Measurements from ENCODE around the gene CERS6. TPM values are rescaled to one million over a fixed set of nuclear protein-coding genes. Genes with fewer than 3 reads are reported as not detected.

Gene CERS6
- polyA plus RNA-seq, 1 donor (not counting 4 experiments of a cell fraction or from before 2014, with no cell fraction given): 19.5 TPM

- H3K9me3 ChIP-seq (ENCODE audit: control insufficient read depth, low read depth, low read length): no peaks in the 10 kb centered on the region
- peak overlapping the region; percentile 13 for H3K4me2 ChIP-seq (ENCODE audit: control insufficient read depth, extremely low read depth, insufficient read depth, low read depth, low read length)
- no peaks in the 10 kb centered on the region for H4K20me1 ChIP-seq (ENCODE audit: control insufficient read depth, extremely low read depth, insufficient read depth, low read length)
- H2AFZ ChIP-seq (ENCODE audit: control insufficient read depth, low read length): no peak overlapping the region
- no peaks in the 10 kb centered on the region for H3K27me3 ChIP-seq (ENCODE audit: control insufficient read depth, extremely low read depth, insufficient read depth, low read length)
- TF ChIP-seq, protein P1, sequence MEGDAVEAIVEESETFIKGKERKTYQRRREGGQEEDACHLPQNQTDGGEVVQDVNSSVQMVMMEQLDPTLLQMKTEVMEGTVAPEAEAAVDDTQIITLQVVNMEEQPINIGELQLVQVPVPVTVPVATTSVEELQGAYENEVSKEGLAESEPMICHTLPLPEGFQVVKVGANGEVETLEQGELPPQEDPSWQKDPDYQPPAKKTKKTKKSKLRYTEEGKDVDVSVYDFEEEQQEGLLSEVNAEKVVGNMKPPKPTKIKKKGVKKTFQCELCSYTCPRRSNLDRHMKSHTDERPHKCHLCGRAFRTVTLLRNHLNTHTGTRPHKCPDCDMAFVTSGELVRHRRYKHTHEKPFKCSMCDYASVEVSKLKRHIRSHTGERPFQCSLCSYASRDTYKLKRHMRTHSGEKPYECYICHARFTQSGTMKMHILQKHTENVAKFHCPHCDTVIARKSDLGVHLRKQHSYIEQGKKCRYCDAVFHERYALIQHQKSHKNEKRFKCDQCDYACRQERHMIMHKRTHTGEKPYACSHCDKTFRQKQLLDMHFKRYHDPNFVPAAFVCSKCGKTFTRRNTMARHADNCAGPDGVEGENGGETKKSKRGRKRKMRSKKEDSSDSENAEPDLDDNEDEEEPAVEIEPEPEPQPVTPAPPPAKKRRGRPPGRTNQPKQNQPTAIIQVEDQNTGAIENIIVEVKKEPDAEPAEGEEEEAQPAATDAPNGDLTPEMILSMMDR (optimal IDR thresholded peaks at IDR 0.05 in 1 of 3, IDR thresholded peaks at IDR 0.05 in 1 of 3, conservative IDR thresholded peaks at IDR 0.05 in 1 of 3; ENCODE audit: extremely low read depth in 1 of 3, insufficient read depth in 2 of 3, low read length in 3 of 3): no peak
- no peak for TF ChIP-seq EZH2 (IDR thresholded peaks at IDR 0.05; ENCODE audit: low read length)
- no peaks in the 10 kb centered on the region for H3K36me3 ChIP-seq (ENCODE audit: control insufficient read depth in 2 of 2, extremely low read depth in 1 of 2, insufficient read depth in 2 of 2, low read length in 2 of 2)
- no peak overlapping the region for H3K9ac ChIP-seq (ENCODE audit: control insufficient read depth, extremely low read depth, insufficient read depth, low read length)
- peaks cover 67% of the 10 kb centered on the region for H3K4me1 ChIP-seq (ENCODE audit: control insufficient read depth, extremely low read depth, insufficient read depth, low read length)
- H3K27ac ChIP-seq (ENCODE audit: control insufficient read depth, insufficient read depth, low read length): peak overlapping the region; percentile 41
- DNase-seq (ENCODE audit: low read depth, low spot score) (no peak), FAIRE-seq (no peak)
- H3K79me2 ChIP-seq (ENCODE audit: control insufficient read depth, insufficient read depth, low read length): peaks cover 72% of the 10 kb centered on the region
- dilution Hi-C loops (cut with MboI; ENCODE audit: extremely low pct_ligation_motif_present, low sequenced_read_pairs): no loop called here
- H3K9me1 ChIP-seq (ENCODE audit: control insufficient read depth, extremely low read depth, insufficient read depth, low read length): peaks cover 2% of the 10 kb centered on the region
- no peak overlapping the region for H3K4me3 ChIP-seq (ENCODE audit: control insufficient read depth in 2 of 3, extremely low read depth in 1 of 3, insufficient read depth in 2 of 3, low read depth in 1 of 3, low read length in 3 of 3)
Observed at GRCh38 chr2:168528469-168528868, 72.4 kb downstream of the CERS6 start.

GRCh38 chr2:168529054-168529833 lies 73.2 kb downstream of the CERS6 start:
- H3K9ac ChIP-seq (ENCODE audit: control insufficient read depth, extremely low read depth, insufficient read depth, low read length): no peak overlapping the region
- H3K9me1 ChIP-seq (ENCODE audit: control insufficient read depth, extremely low read depth, insufficient read depth, low read length): peaks cover 2% of the 10 kb centered on the region
- H3K4me2 ChIP-seq (ENCODE audit: control insufficient read depth, extremely low read depth, insufficient read depth, low read depth, low read length): no peak overlapping the region
- dilution Hi-C loops (cut with MboI; ENCODE audit: extremely low pct_ligation_motif_present, low sequenced_read_pairs): no loop called here
- TF ChIP-seq, protein P1 (optimal IDR thresholded peaks at IDR 0.05 in 1 of 3, IDR thresholded peaks at IDR 0.05 in 1 of 3, conservative IDR thresholded peaks at IDR 0.05 in 1 of 3; ENCODE audit: extremely low read depth in 1 of 3, insufficient read depth in 2 of 3, low read length in 3 of 3): no peak
- no peak for TF ChIP-seq EZH2 (IDR thresholded peaks at IDR 0.05; ENCODE audit: low read length)
- H3K79me2 ChIP-seq (ENCODE audit: control insufficient read depth, insufficient read depth, low read length): peaks cover 72% of the 10 kb centered on the region
- H3K36me3 ChIP-seq (ENCODE audit: control insufficient read depth in 2 of 2, extremely low read depth in 1 of 2, insufficient read depth in 2 of 2, low read length in 2 of 2): no peaks in the 10 kb centered on the region
- peaks cover 59% of the 10 kb centered on the region for H3K4me1 ChIP-seq (ENCODE audit: control insufficient read depth, extremely low read depth, insufficient read depth, low read length)
- FAIRE-seq (peak; percentile 17), DNase-seq (ENCODE audit: low read depth, low spot score) (no peak)
- no peak overlapping the region for H2AFZ ChIP-seq (ENCODE audit: control insufficient read depth, low read length)
- peak overlapping the region; percentile 41 for H3K27ac ChIP-seq (ENCODE audit: control insufficient read depth, insufficient read depth, low read length)
- no peaks in the 10 kb centered on the region for H3K27me3 ChIP-seq (ENCODE audit: control insufficient read depth, extremely low read depth, insufficient read depth, low read length)
- H3K4me3 ChIP-seq (ENCODE audit: control insufficient read depth in 2 of 3, extremely low read depth in 1 of 3, insufficient read depth in 2 of 3, low read depth in 1 of 3, low read length in 3 of 3): no peak overlapping the region
- H3K9me3 ChIP-seq (ENCODE audit: control insufficient read depth, low read depth, low read length): no peaks in the 10 kb centered on the region
- H4K20me1 ChIP-seq (ENCODE audit: control insufficient read depth, extremely low read depth, insufficient read depth, low read length): no peaks in the 10 kb centered on the region
